Osteoblast (primary cell): Measurements from ENCODE around the gene VEGFA. TPM values are rescaled to one million over a fixed set of nuclear protein-coding genes. Genes with fewer than 3 reads are reported as not detected.

Source experiments
- DNase-seq: peaks from one replicate; pipeline ENCODE4 v3.0.0; 2011; ENCODE audit warnings: low spot score, mixed read lengths; ENCODE audit not compliant: insufficient read length; ENCODE audit errors: missing footprints
- H2AFZ ChIP-seq: 2 replicates; pipeline ENCODE4 v1.6.0; 2011; ENCODE audit warnings: mild to moderate bottlenecking, low read length
- H3K27ac ChIP-seq: 2 replicates; pipeline ENCODE4 v1.5.1; 2011; ENCODE audit warnings: mild to moderate bottlenecking, low read depth, low read length, moderate library complexity
- H3K27me3 ChIP-seq: 2 replicates; pipeline ENCODE4 v1.6.0; 2012; ENCODE audit warnings: mild to moderate bottlenecking, control low read depth, inconsistent platforms, low read length, moderate library complexity; ENCODE audit not compliant: insufficient read depth
- H3K36me3 ChIP-seq: 2 replicates; pipeline ENCODE4 v1.5.1; 2011; ENCODE audit warnings: mild to moderate bottlenecking, low read length, control low read depth, moderate library complexity; ENCODE audit not compliant: insufficient read depth
- H3K4me1 ChIP-seq: 2 replicates; pipeline ENCODE4 v1.5.1; 2011; ENCODE audit warnings: mild to moderate bottlenecking, low read length, control low read depth, moderate library complexity; ENCODE audit not compliant: insufficient read depth
- H3K4me2 ChIP-seq: 2 replicates; pipeline ENCODE4 v1.6.0; 2011; ENCODE audit warnings: mild to moderate bottlenecking, low read length; ENCODE audit not compliant: insufficient read depth
- H3K4me3 ChIP-seq: fragments of 200-600 bp; sonication (generic); 3 replicates; pipeline ENCODE4 v1.5.1; 2012; ENCODE audit warnings: mild to moderate bottlenecking, low read length, inconsistent platforms; ENCODE audit not compliant: insufficient read depth
- H3K79me2 ChIP-seq: 2 replicates; pipeline ENCODE4 v1.6.0; 2012; ENCODE audit warnings: mild to moderate bottlenecking, low read length, control low read depth, inconsistent platforms; ENCODE audit not compliant: insufficient read depth
- H3K9me3 ChIP-seq: 2 replicates; pipeline ENCODE4 v1.5.1; 2011; ENCODE audit warnings: low read depth, low read length, control low read depth
- H4K20me1 ChIP-seq: 2 replicates; pipeline ENCODE4 v1.6.0; 2012; ENCODE audit warnings: mild to moderate bottlenecking, low read length, control low read depth; ENCODE audit not compliant: insufficient read depth
- total RNA-seq: library from RNA; depleted of rRNA; stranded (reverse); fragments of >200 nt; gene quantifications from 2 replicates; pipeline ENCODE4 v1.2.3, GENCODE V29; 2012
- TF ChIP-seq, protein P1 (sequence below): IDR thresholded peaks from 2 replicates; pipeline ENCODE4 v1.5.1; 2011; ENCODE audit warnings: mild to moderate bottlenecking, low read depth, low read length, moderate library complexity; ENCODE audit errors: extremely low read depth

The VEGFA gene
- total RNA-seq, 1 donor: 193 TPM

DNA sequence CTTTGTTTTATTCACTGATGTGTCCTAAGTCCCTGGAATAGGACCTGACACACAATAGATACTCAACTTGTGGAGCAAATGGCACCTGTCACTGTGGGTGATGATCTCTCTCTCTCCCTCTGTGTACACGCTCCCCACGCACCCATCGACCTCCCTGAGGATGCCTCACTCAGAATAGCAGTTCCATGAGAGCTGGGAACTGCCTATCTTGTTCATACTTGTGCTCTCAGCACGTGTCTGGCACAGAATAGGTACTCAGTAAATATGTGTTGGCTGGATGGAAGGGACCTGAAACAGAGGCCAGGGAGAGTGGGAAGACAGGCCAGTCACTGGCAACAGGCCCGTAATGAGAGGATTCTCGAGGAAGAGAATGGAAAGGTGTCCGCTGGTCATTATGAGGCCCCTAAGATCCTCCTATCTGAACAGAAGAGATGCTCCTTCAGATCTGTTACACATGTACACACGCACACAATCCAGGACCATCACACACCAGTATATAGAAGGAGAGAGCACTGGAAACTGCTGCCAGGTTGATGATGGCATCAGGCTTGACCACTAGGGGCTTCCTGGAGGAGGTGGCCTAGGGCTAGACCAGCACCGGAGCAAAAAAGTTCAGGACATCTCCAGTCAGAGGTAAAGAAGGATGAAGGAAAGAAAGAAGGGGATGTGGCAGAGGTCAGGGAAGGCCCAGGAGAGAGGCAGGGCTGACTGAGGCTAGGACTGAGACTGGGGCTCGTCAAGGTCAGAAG is 30.9 kb downstream of the VEGFA start:
- TF ChIP-seq, protein P1, sequence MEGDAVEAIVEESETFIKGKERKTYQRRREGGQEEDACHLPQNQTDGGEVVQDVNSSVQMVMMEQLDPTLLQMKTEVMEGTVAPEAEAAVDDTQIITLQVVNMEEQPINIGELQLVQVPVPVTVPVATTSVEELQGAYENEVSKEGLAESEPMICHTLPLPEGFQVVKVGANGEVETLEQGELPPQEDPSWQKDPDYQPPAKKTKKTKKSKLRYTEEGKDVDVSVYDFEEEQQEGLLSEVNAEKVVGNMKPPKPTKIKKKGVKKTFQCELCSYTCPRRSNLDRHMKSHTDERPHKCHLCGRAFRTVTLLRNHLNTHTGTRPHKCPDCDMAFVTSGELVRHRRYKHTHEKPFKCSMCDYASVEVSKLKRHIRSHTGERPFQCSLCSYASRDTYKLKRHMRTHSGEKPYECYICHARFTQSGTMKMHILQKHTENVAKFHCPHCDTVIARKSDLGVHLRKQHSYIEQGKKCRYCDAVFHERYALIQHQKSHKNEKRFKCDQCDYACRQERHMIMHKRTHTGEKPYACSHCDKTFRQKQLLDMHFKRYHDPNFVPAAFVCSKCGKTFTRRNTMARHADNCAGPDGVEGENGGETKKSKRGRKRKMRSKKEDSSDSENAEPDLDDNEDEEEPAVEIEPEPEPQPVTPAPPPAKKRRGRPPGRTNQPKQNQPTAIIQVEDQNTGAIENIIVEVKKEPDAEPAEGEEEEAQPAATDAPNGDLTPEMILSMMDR: no peak
- Histone ChIP-seq H3K9me3 (no peaks in the 10 kb centered on the region), H4K20me1 (no peaks in the 10 kb centered on the region), H3K27me3 (no peaks in the 10 kb centered on the region), H3K4me1 (peaks cover 7% of the 10 kb centered on the region), H3K36me3 (no peaks in the 10 kb centered on the region), H3K4me3 (no peak overlapping the region), H3K27ac (no peak overlapping the region), H3K79me2 (no peaks in the 10 kb centered on the region), H3K4me2 (no peak overlapping the region), H2AFZ (no peak overlapping the region)
- no peak for DNase-seq

DNA sequence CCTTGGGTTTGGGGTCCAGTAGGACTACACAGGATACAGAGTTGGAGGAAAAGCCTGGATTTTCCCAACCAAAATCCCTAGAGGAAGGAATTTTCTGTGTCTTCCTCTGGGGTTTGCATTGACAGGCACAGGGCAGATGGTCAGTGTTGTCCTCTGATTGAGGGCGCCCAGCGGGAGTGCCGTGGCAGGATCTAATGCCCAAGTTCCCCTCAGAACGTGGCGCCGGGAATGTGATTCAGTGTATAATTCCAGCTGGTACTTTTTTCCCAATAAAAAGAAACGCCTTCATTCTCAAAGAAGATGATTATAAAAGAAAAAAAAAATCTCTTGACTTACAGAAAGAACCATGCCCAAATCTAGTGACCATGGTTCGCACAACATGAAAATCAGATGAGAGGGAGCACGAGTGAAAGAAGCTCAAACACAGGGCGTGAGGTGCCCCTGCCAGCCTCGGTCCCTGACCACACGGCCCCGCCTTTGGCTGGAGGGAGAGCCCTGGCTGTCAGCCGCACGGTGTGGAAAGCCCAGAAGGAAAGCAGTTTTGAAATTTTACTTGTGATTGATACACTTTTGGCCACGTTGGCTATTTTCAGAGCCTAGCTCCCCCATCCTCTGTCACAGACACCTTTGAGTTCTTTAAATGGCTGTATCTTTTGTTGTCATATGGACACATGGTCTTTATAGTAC is 31.6 kb downstream of the VEGFA start:
- no peak overlapping the region for H3K27ac ChIP-seq
- peaks cover 7% of the 10 kb centered on the region for H3K4me1 ChIP-seq
- no peaks in the 10 kb centered on the region for H3K79me2 ChIP-seq
- no peak overlapping the region for H3K4me3 ChIP-seq
- no peak for DNase-seq
- H3K36me3 ChIP-seq: no peaks in the 10 kb centered on the region
- no peaks in the 10 kb centered on the region for H3K9me3 ChIP-seq
- H2AFZ ChIP-seq: no peak overlapping the region
- H4K20me1 ChIP-seq: no peaks in the 10 kb centered on the region
- no peak overlapping the region for H3K4me2 ChIP-seq
- TF ChIP-seq, protein P1: no peak
- H3K27me3 ChIP-seq: no peaks in the 10 kb centered on the region

DNA sequence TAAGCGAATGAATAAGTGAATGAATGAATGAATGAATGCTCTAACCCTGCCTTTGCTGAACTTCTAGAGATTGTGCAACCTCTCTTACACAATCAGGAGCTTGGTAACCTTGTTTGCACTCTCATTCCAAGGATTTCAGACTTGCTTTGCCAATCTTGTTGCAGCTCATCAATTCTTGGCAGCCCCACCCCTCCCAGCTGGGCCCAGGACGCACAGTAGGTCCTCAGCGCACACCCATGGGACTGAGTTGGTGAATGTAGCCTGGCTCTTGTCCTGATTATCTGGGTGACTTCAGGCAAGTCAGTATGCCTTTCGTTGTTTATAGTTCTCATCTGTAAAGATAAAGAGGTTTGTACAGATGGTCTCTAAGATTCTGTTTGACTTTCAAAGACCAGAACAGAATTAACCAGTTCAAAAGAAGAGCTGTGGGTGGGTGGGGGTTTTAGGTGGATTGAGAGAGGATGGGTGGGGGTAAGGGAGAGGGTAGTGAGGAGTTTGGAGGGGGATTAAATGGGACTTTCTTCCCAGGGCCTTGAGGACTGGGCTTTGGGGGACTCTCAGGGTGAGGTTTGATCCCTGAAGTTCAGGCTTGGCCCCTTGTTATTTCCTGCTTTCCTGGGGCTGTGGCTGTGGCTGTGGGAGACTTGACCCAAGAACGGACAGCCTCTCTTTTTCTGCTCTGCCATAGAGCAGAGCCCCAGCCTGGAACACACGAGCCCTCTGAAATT is 33.2 kb downstream of the VEGFA start:
- Histone ChIP-seq H3K27ac (no peak overlapping the region), H3K27me3 (no peaks in the 10 kb centered on the region), H3K79me2 (no peaks in the 10 kb centered on the region), H2AFZ (no peak overlapping the region), H3K4me2 (no peak overlapping the region), H3K9me3 (no peaks in the 10 kb centered on the region), H3K4me1 (peaks cover 7% of the 10 kb centered on the region), H3K36me3 (no peaks in the 10 kb centered on the region), H3K4me3 (no peak overlapping the region), H4K20me1 (no peaks in the 10 kb centered on the region)
- TF ChIP-seq, protein P1: no peak
- DNase-seq: no peak
